B cell (primary cell): Measurements from ENCODE around the gene PIGZ. TPM values are rescaled to one million over a fixed set of nuclear protein-coding genes. Genes with fewer than 3 reads are reported as not detected.

Experiments
- ATAC-seq: fragments of 200-7000 bp; cut with Tn5 transposase; one replicate; pipeline ENCODE4 v1.10.0; 2021; ENCODE audit warnings: low read depth, mild to moderate bottlenecking, moderate number of reproducible peaks, moderate library complexity
- CTCF ChIA-PET: fragments of 350-600 bp; sonication (Branson Sonifier 250); formaldehyde crosslinking; loops from one replicate; lab custom pipeline; 2021; ENCODE audit warnings: antibody characterized with exemption, inconsistent platforms; lab: Charles Lee
- POLR2A ChIA-PET: fragments of 350-600 bp; sonication (Branson Sonifier 250); formaldehyde crosslinking; loops from one replicate; lab custom pipeline; 2021; ENCODE audit warnings: antibody characterized with exemption; lab: Charles Lee
- DNase-seq: peaks from one replicate; pipeline ENCODE4 v3.0.0; 2013
- H2AFZ ChIP-seq: 2 replicates; pipeline ENCODE4 v1.6.1; 2012; ENCODE audit warnings: mild to moderate bottlenecking, low read depth, low read length; ENCODE audit not compliant: insufficient read depth, poor library complexity, severe bottlenecking
- H3K27ac ChIP-seq, 2 donors: 1 replicate in 1 of 2; 2 replicates in 1 of 2; pipeline ENCODE4 v1.5.1; 2012 to 2013; ENCODE audit warnings: low read length in 2 of 2, mild to moderate bottlenecking in 2 of 2, moderate library complexity in 1 of 2
- H3K27me3 ChIP-seq, 4 experiments: fragments of 200-600 bp in 1 of 4; sonication (generic) in 1 of 4; replicated peaks in 1 of 4; 1 replicate in 2 of 4; 2 replicates in 2 of 4; pipeline versions ENCODE4 v1.6.1 to v1.7.0; 2013 to 2016; ENCODE audit warnings: low read length in 3 of 4, mild to moderate bottlenecking in 2 of 4, mixed read lengths in 1 of 4, moderate library complexity in 1 of 4; ENCODE audit not compliant: insufficient read depth in 4 of 4, control insufficient read depth in 3 of 4; ENCODE audit errors: control extremely low read depth in 1 of 4
- H3K36me3 ChIP-seq, 2 experiments: replicated peaks in 1 of 2; 1 replicate in 1 of 2; 2 replicates in 1 of 2; pipeline versions ENCODE4 v1.6.1 to v1.7.1; 2013; ENCODE audit warnings: low read length in 1 of 2; ENCODE audit not compliant: insufficient read depth in 2 of 2, control insufficient read depth in 1 of 2; ENCODE audit errors: control extremely low read depth in 1 of 2, extremely low read depth in 1 of 2
- H3K4me1 ChIP-seq, 2 donors: fragments of 200-600 bp in 1 of 2; sonication (generic) in 1 of 2; 1 replicate in 1 of 2; 2 replicates in 1 of 2; pipeline versions ENCODE4 v1.5.1 to v1.6.1; 2013 to 2017; ENCODE audit warnings: low read length in 2 of 2; ENCODE audit not compliant: control insufficient read depth in 2 of 2, insufficient read depth in 2 of 2
- H3K4me2 ChIP-seq: replicated peaks from 2 replicates; pipeline ENCODE3; 2012; ENCODE audit warnings: mild to moderate bottlenecking, low read depth, low read length; ENCODE audit not compliant: poor library complexity, severe bottlenecking
- H3K4me3 ChIP-seq, 5 experiments: fragments of 200-600 bp in 1 of 5; sonication (generic) in 1 of 5; 1 replicate in 3 of 5; 2 replicates in 2 of 5; pipeline versions ENCODE4 v1.5.1 to v1.7.0; 2011 to 2016; ENCODE audit warnings: low read length in 4 of 5, mild to moderate bottlenecking in 4 of 5, low read depth in 2 of 5, control low read depth in 1 of 5, moderate library complexity in 1 of 5; ENCODE audit not compliant: insufficient read depth in 1 of 5; ENCODE audit errors: control extremely low read depth in 1 of 5, extremely low read depth in 1 of 5
- H3K79me2 ChIP-seq: fragments of 200-600 bp; sonication (generic); one replicate; pipeline ENCODE4 v1.6.0; 2016; ENCODE audit warnings: low read length; ENCODE audit not compliant: control insufficient read depth, insufficient read depth
- H3K9ac ChIP-seq: fragments of 200-600 bp; sonication (generic); 2 replicates; pipeline ENCODE4 v1.6.1; 2017; ENCODE audit warnings: mild to moderate bottlenecking, low read length, moderate library complexity
- H3K9me3 ChIP-seq, 3 donors: one replicate each; pipeline versions ENCODE4 v1.6.1 to v1.7.1; 2013; ENCODE audit warnings: low read length in 2 of 3; ENCODE audit not compliant: control insufficient read depth in 2 of 3, insufficient read depth in 1 of 3; ENCODE audit errors: control extremely low read depth in 1 of 3
- H4K20me1 ChIP-seq: 2 replicates; pipeline ENCODE4 v1.6.0; 2012; ENCODE audit warnings: mild to moderate bottlenecking, low read length; ENCODE audit not compliant: insufficient read depth, control insufficient read depth, poor library complexity, severe bottlenecking
- H3K27ac Mint-ChIP-seq: one replicate; pipeline ENCODE4 v1.8.0; 2021; ENCODE audit warnings: mixed read lengths
- H3K27me3 Mint-ChIP-seq: one replicate; pipeline ENCODE4 v1.8.0; 2021; ENCODE audit warnings: mixed read lengths
- H3K4me1 Mint-ChIP-seq: one replicate; pipeline ENCODE4 v1.8.0; 2021; ENCODE audit warnings: mixed read lengths
- H3K4me3 Mint-ChIP-seq: one replicate; pipeline ENCODE4 v1.8.0; 2021; ENCODE audit warnings: mixed read lengths
- H3K9me3 Mint-ChIP-seq: one replicate; pipeline ENCODE4 v1.8.0; 2022; ENCODE audit warnings: mixed read lengths; ENCODE audit not compliant: insufficient read depth
- EZH2 ChIP-seq: IDR thresholded peaks from 2 replicates; pipeline ENCODE4 v1.6.1; 2012; ENCODE audit warnings: borderline replicate concordance, low read depth, mild to moderate bottlenecking, moderate library complexity, low read length; ENCODE audit not compliant: insufficient read depth, poor library complexity, severe bottlenecking
- WGBS: methylation state at CpG from one replicate; pipeline ENCODE4 v1.1.5; 2013; ENCODE audit warnings: missing lambda C conversion rate; ENCODE audit not compliant: insufficient coverage; 5-methylcytosine and 5-hydroxymethylcytosine counted together
- intact Hi-C: fragments of 100-400 bp; cut with micrococcal nuclease; formaldehyde crosslinking; loops from one replicate; pipeline ENCODE4 v1.10.0; 2022
- polyA plus RNA-seq: library from polyadenylated mRNA; depleted of rRNA; stranded (reverse); fragments of >200 nt; gene quantifications from 2 replicates; pipeline ENCODE4 v1.2.3, GENCODE V29; 2012
- total RNA-seq, 2 donors: library from RNA; stranded (reverse); fragments of 120-200 nt in 1 of 2; gene quantifications; 1 replicate in 1 of 2; 2 replicates in 1 of 2; pipeline versions ENCODE4 v1.2.3 to v1.2.4, GENCODE V29; 2013 to 2022
- TF ChIP-seq, protein P1 (sequence below): fragments of 200-600 bp; IDR thresholded peaks from one replicate; pipeline ENCODE4 v1.8.0; 2022; ENCODE audit warnings: antibody characterized with exemption, mild to moderate bottlenecking

Gene PIGZ
- total and polyA plus RNA-seq, 2 donors (not counting 1 experiment from before 2014, with no cell fraction given): 2.2 to 3.9 TPM

DNA sequence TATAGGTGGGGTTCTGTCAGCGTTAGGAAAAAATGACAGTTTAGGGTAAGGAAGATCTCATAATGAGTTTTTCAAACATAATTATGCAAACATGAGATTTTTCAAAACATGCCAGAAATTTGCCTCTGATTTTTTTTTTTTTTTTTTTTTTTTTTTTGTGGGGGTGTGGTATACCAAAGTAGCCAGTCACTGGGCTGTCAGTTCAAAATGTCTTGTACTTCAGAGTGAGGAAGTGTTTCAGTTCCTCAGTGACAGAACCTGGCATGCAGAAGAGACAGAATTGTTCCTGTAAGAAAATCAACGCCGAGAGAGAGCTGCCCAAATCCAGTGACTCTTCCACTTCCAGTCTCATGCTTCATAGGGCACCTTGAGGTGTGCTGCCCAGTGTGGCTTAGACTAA is 36.0 kb downstream of the PIGZ start:
- Histone ChIP-seq H3K9ac (peak overlapping the region; percentile 9), H3K79me2 (no peaks in the 10 kb centered on the region), H2AFZ (no peak overlapping the region), H3K27ac (peak overlapping the region; percentile 36 to 74), H3K9me3 (no peaks in the 10 kb centered on the region), H3K4me3 (no peak overlapping the region), H4K20me1 (no peaks in the 10 kb centered on the region), H3K36me3 (peaks cover 0 to 51% of the 10 kb centered on the region in 2 experiments), H3K27me3 (no peaks in the 10 kb centered on the region), H3K4me2 (peak overlapping the region; percentile 39), H3K4me1 (peaks cover 12 to 18% of the 10 kb centered on the region in 2 donors)
- POLR2A ChIA-PET: interaction anchor here (1.8 kb wide), 1 partner anchor 9 kb away, joined by 8 read pairs; the partner anchor contains the start of gene NCBP2
- H3K4me1 Mint-ChIP-seq: peaks cover 29% of the 10 kb centered on the region
- intact Hi-C loops: loop anchor here (1.0 to 2.0 kb wide), 2 partner anchors 10 to 66 kb away; partner anchors contain the start of genes NCBP2 and SENP5
- WGBS: no CpG with 5 or more reads among the region's 3 CpGs
- H3K27me3 Mint-ChIP-seq: no peaks in the 10 kb centered on the region
- peak overlapping the region; percentile 65 for H3K4me3 Mint-ChIP-seq
- peak; percentile 55 for DNase-seq
- TF ChIP-seq, protein P1, sequence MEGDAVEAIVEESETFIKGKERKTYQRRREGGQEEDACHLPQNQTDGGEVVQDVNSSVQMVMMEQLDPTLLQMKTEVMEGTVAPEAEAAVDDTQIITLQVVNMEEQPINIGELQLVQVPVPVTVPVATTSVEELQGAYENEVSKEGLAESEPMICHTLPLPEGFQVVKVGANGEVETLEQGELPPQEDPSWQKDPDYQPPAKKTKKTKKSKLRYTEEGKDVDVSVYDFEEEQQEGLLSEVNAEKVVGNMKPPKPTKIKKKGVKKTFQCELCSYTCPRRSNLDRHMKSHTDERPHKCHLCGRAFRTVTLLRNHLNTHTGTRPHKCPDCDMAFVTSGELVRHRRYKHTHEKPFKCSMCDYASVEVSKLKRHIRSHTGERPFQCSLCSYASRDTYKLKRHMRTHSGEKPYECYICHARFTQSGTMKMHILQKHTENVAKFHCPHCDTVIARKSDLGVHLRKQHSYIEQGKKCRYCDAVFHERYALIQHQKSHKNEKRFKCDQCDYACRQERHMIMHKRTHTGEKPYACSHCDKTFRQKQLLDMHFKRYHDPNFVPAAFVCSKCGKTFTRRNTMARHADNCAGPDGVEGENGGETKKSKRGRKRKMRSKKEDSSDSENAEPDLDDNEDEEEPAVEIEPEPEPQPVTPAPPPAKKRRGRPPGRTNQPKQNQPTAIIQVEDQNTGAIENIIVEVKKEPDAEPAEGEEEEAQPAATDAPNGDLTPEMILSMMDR: no peak
- no peak for TF ChIP-seq EZH2
- CTCF ChIA-PET: interaction anchor here (0.7 to 1.9 kb wide), 3 partner anchors 9 to 340 kb away, joined by 3 to 6 read pairs (median 3); partner anchors contain the start of gene NCBP2
- H3K27ac Mint-ChIP-seq: peak overlapping the region; percentile 87
- H3K9me3 Mint-ChIP-seq: no peaks in the 10 kb centered on the region
- peak; percentile 71 for ATAC-seq
